ENCODE measurements around the gene ABLIM3. TPM values are rescaled to one million over a fixed set of nuclear protein-coding genes. Genes with fewer than 3 reads are reported as not detected.

The ABLIM3 gene
- total RNA-seq, 2 experiments from 2014 or later, result not detected

DNA sequence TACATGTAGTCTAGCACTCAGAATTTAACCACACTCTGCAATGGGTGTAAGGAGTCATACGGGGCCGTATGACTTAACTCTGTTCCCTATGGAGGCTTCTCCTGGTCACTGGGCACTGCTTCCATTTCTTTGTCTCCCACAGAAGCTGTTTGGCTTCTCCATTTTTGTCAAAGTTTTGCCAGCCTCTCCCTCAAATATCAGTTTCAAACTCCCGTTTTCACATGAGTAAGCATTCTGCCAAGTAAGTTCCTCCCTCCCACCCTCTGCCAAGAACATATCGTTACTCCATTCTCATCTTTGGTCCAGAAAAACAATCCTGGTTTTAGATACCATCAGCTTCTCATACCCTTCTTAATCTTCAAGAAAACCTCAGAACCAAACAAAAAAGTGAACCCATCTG is 136.5 kb downstream of the ABLIM3 start:
- ChIA-PET CTCF (ENCODE audit: unreplicated experiment) (no interaction called here), POLR2A (no interaction called here)
- Histone ChIP-seq H3K79me2 (ENCODE audit: insufficient read depth, low read depth, low read length) (no peaks in the 10 kb centered on the region), H3K9me3 (ENCODE audit: low read length) (no peaks in the 10 kb centered on the region), H3K9me2 (ENCODE audit: insufficient read depth, low read length) (no peaks in the 10 kb centered on the region), H3K4me1 (ENCODE audit: insufficient read depth, low read length, poor library complexity, severe bottlenecking) (no peaks in the 10 kb centered on the region), H3K36me3 (ENCODE audit: insufficient read depth, low read length) (no peaks in the 10 kb centered on the region), H3K27ac (ENCODE audit: low read depth, low read length, poor library complexity, severe bottlenecking) (no peak overlapping the region), H4K20me1 (ENCODE audit: insufficient read depth, low read length) (no peaks in the 10 kb centered on the region), H3K4me2 (ENCODE audit: low read length) (no peak overlapping the region), H2AFZ (ENCODE audit: low read length) (no peak overlapping the region), H3K4me3 (ENCODE audit: low read depth, low read length, poor library complexity, severe bottlenecking) (no peak overlapping the region)
- intact Hi-C loops (cut with micrococcal nuclease; ENCODE audit: unreplicated experiment), result no loop called here
- DNase-seq (ENCODE audit: low spot score), result no peak
- BruUV-seq (replicated peaks), result no TSS peak
- TF ChIP-seq, protein P1, sequence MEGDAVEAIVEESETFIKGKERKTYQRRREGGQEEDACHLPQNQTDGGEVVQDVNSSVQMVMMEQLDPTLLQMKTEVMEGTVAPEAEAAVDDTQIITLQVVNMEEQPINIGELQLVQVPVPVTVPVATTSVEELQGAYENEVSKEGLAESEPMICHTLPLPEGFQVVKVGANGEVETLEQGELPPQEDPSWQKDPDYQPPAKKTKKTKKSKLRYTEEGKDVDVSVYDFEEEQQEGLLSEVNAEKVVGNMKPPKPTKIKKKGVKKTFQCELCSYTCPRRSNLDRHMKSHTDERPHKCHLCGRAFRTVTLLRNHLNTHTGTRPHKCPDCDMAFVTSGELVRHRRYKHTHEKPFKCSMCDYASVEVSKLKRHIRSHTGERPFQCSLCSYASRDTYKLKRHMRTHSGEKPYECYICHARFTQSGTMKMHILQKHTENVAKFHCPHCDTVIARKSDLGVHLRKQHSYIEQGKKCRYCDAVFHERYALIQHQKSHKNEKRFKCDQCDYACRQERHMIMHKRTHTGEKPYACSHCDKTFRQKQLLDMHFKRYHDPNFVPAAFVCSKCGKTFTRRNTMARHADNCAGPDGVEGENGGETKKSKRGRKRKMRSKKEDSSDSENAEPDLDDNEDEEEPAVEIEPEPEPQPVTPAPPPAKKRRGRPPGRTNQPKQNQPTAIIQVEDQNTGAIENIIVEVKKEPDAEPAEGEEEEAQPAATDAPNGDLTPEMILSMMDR (conservative IDR thresholded peaks at IDR 0.05; ENCODE audit: low read length), result no peak
- no peak for TF ChIP-seq EZH2phosphoT487 (IDR thresholded peaks at IDR 0.05; ENCODE audit: borderline replicate concordance, low read depth, low read length)

DNA sequence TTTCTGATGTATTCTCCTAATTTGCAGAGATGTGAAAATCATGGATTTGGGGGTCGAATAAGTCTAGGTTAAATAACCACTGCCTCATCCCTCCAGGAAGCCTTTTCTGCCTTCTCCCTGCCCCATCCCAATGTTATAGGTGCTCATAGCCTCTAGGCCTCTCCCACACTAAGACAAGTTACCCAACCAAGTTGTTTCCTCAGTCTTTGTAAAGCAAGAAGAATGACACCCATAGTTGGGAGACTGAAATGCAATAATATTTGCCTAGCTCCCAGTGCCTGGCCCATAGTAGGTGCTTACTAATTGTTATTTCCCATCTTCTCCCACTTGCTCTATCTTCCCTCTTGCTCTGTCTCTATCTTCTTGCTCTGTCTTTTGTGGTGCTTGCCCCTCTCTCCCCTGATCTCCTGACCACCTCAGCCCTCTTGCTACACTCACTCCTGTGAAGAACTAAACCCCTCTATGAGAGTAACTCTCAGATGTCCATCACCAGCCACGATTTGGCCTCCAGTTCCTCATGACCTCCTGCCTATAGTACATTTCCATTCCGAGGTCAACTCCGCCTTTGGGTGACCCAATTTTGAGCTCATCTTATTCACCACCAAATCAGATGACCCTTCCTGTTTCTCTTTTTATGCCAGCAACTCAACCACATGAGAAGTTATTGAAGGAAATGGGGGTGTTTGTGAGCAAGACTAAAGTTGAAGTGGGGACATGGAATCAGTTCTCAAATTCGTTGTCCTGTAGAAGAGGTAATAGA is 137.3 kb downstream of the ABLIM3 start:
- Histone ChIP-seq H3K4me3 (ENCODE audit: low read depth, low read length, poor library complexity, severe bottlenecking) (no peak overlapping the region), H3K9me2 (ENCODE audit: insufficient read depth, low read length) (no peaks in the 10 kb centered on the region), H3K4me1 (ENCODE audit: insufficient read depth, low read length, poor library complexity, severe bottlenecking) (no peaks in the 10 kb centered on the region), H3K27ac (ENCODE audit: low read depth, low read length, poor library complexity, severe bottlenecking) (no peak overlapping the region), H3K4me2 (ENCODE audit: low read length) (no peak overlapping the region), H4K20me1 (ENCODE audit: insufficient read depth, low read length) (no peaks in the 10 kb centered on the region), H3K36me3 (ENCODE audit: insufficient read depth, low read length) (no peaks in the 10 kb centered on the region), H3K79me2 (ENCODE audit: insufficient read depth, low read depth, low read length) (no peaks in the 10 kb centered on the region), H3K9me3 (ENCODE audit: low read length) (no peaks in the 10 kb centered on the region), H2AFZ (ENCODE audit: low read length) (no peak overlapping the region)
- DNase-seq (ENCODE audit: low spot score), result no peak
- intact Hi-C loops (cut with micrococcal nuclease; ENCODE audit: unreplicated experiment), result no loop called here
- no TSS peak for BruUV-seq (replicated peaks)
- ChIA-PET POLR2A (no interaction called here), CTCF (ENCODE audit: unreplicated experiment) (interaction anchor here (0.7 kb wide), 1 partner anchor 17 kb away, joined by 3 read pairs; no protein-coding TSS in a partner anchor)
- no peak for TF ChIP-seq EZH2phosphoT487 (IDR thresholded peaks at IDR 0.05; ENCODE audit: borderline replicate concordance, low read depth, low read length)
- TF ChIP-seq, protein P1 (conservative IDR thresholded peaks at IDR 0.05; ENCODE audit: low read length), result no peak

DNA sequence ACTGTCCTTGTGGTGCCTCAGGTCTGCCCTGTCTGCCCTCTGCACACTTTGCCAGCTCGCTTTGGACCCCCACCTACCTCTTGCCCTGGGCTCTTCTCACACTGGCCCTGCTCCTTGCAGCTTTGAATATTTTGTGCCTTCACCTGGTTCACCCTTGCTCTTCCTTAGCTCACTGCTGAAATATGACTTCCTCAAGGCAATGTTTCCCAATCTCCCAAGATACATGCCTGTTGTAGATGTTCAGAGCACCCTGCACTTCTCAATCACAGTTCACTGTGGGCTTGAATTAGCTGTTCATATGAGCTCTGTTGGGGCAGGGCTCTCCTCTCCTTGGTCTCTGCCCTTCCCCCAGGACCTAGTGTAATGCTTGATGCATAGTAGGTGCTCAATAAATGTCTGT is 138.4 kb downstream of the ABLIM3 start:
- Histone ChIP-seq H3K9me2 (ENCODE audit: insufficient read depth, low read length) (no peaks in the 10 kb centered on the region), H3K27ac (ENCODE audit: low read depth, low read length, poor library complexity, severe bottlenecking) (no peak overlapping the region), H3K9me3 (ENCODE audit: low read length) (no peaks in the 10 kb centered on the region), H3K4me2 (ENCODE audit: low read length) (no peak overlapping the region), H2AFZ (ENCODE audit: low read length) (no peak overlapping the region), H3K4me1 (ENCODE audit: insufficient read depth, low read length, poor library complexity, severe bottlenecking) (no peaks in the 10 kb centered on the region), H3K4me3 (ENCODE audit: low read depth, low read length, poor library complexity, severe bottlenecking) (no peak overlapping the region), H4K20me1 (ENCODE audit: insufficient read depth, low read length) (no peaks in the 10 kb centered on the region), H3K36me3 (ENCODE audit: insufficient read depth, low read length) (no peaks in the 10 kb centered on the region), H3K79me2 (ENCODE audit: insufficient read depth, low read depth, low read length) (no peaks in the 10 kb centered on the region)
- intact Hi-C loops (cut with micrococcal nuclease; ENCODE audit: unreplicated experiment), result no loop called here
- no peak for DNase-seq (ENCODE audit: low spot score)
- CTCF ChIA-PET (ENCODE audit: unreplicated experiment), result interaction anchor here (1.0 kb wide), 1 partner anchor 12 kb away, joined by 4 read pairs; no protein-coding TSS in a partner anchor
- TF ChIP-seq, protein P1 (conservative IDR thresholded peaks at IDR 0.05; ENCODE audit: low read length), result no peak
- no peak for TF ChIP-seq EZH2phosphoT487 (IDR thresholded peaks at IDR 0.05; ENCODE audit: borderline replicate concordance, low read depth, low read length)
- POLR2A ChIA-PET, result interaction anchor here (0.7 to 1.0 kb wide), 2 partner anchors 19 to 48 kb away, joined by 3 to 4 read pairs; no protein-coding TSS in a partner anchor
- no TSS peak for BruUV-seq (replicated peaks)

Measured in OCI-LY7 (cell line).